Kidney (tissue), 14 donors: ENCODE measurements around the gene TMEM86B. TPM values are rescaled to one million over a fixed set of nuclear protein-coding genes. Genes with fewer than 3 reads are reported as not detected.

Experiments used
- DNase-seq, 5 donors: peaks; one replicate each; pipeline ENCODE4 v3.0.0-alpha.2; 2013 to 2020
- FAIRE-seq: peaks from 2 replicates; lab custom pipeline; 2012; peaks lifted over from hg19 to GRCh38; lab: Jason Lieb, UNC
- H3K27ac ChIP-seq, 2 donors: one replicate each; pipeline ENCODE4 v1.7.0; 2013; ENCODE audit warnings: low read depth in 2 of 2, low read length in 2 of 2, inconsistent platforms in 1 of 2
- H3K27me3 ChIP-seq: one replicate; pipeline ENCODE4 v1.7.1; 2013; ENCODE audit warnings: low read length, inconsistent platforms; ENCODE audit not compliant: control insufficient read depth, insufficient read depth
- H3K36me3 ChIP-seq, 3 donors: one replicate each; pipeline versions ENCODE4 v1.7.0 to v1.7.1; 2013; ENCODE audit warnings: low read length in 3 of 3, control low read depth in 1 of 3, inconsistent platforms in 1 of 3; ENCODE audit not compliant: insufficient read depth in 3 of 3, control insufficient read depth in 2 of 3
- H3K4me1 ChIP-seq, 3 donors: one replicate each; pipeline versions ENCODE4 v1.7.0 to v1.7.1; 2013; ENCODE audit warnings: low read length in 3 of 3, inconsistent platforms in 1 of 3, low read depth in 1 of 3; ENCODE audit not compliant: control insufficient read depth in 2 of 3, insufficient read depth in 2 of 3
- H3K4me3 ChIP-seq, 3 donors: one replicate each; pipeline versions ENCODE4 v1.7.0 to v1.8.1; 2013; ENCODE audit warnings: low read length in 3 of 3, control low read depth in 1 of 3, inconsistent platforms in 1 of 3
- H3K9ac ChIP-seq, 3 donors: one replicate each; pipeline versions ENCODE4 v1.7.0 to v1.7.1; 2013; ENCODE audit warnings: low read length in 3 of 3, control low read depth in 1 of 3, inconsistent platforms in 1 of 3
- H3K9me3 ChIP-seq, 3 donors: one replicate each; pipeline versions ENCODE4 v1.7.0 to v1.7.1; 2013; ENCODE audit warnings: low read length in 3 of 3, control low read depth in 1 of 3, inconsistent platforms in 1 of 3; ENCODE audit not compliant: control insufficient read depth in 2 of 3, insufficient read depth in 1 of 3
- intact Hi-C: fragments of 100-400 bp; cut with DNase I; formaldehyde crosslinking; loops from one replicate; pipeline ENCODE4 v1.11.1; 2022
- polyA plus RNA-seq: library from polyadenylated mRNA; stranded (reverse); fragments of 350-450 nt; fragmentation: Illumina TruSeq; extraction: RNeasy Lipid Tissue Mini Kit (QIAGEN cat#74804); gene quantifications from one replicate; pipeline ENCODE4 v1.2.3, GENCODE V29; 2014; ENCODE audit warnings: low read depth, low replicate concordance; ENCODE audit not compliant: insufficient read depth
- total RNA-seq: library from RNA; stranded (reverse); fragmentation: NEBNext Ultra II Directional; extraction: Animal tissue kit (Norgen Biotek cat#: 25700); gene quantifications from one replicate; pipeline ENCODE4 v1.2.1, GENCODE V29; 2021
- TF ChIP-seq, protein P1 (sequence below): IDR thresholded peaks from 3 replicates; pipeline ENCODE4 v1.5.1; 2012; ENCODE audit warnings: mild to moderate bottlenecking, moderate library complexity, borderline replicate concordance; ENCODE audit not compliant: insufficient read depth; ENCODE audit errors: extremely low read depth
- donor health status: control.
- donor health status: control.
- donor health status: control.
- donor health status: control.
- donor health status: control.
- donor health status: DM: yes; HTN: yes; CAD: no.
- donor health status: Normal renal cell carcinoma (clear cell type).

The TMEM86B gene
- total and polyA plus RNA-seq, 2 donors from 2014 or later: 3.3 to 4.6 TPM

DNA sequence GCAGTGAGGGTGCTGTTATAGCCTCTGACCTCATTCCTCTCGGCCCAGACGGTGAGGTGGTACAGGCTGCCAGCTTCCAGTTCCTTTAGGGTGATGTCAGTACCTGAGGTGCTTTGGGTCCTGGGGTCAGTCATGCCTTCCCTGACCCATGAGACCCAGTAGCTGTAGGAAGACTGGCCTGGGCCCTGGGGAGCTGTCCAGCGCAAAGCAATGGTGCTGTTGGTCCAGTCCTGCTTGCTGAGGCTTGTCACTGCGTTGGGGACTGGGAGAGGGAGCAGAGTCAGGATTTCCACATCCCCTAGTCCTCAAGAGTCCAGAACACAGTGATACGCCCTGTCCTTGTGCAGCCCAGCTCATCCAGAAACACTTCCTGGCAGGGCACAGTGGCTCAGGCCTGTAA lies 29.9 kb downstream of the TMEM86B start:
- Histone ChIP-seq H3K9me3 (no peaks in the 10 kb centered on the region), H3K9ac (no peak overlapping the region), H3K4me1 (no peaks in the 10 kb centered on the region), H3K4me3 (no peak overlapping the region), H3K36me3 (no peaks in the 10 kb centered on the region), H3K27ac (no peak overlapping the region), H3K27me3 (no peaks in the 10 kb centered on the region)
- TF ChIP-seq, protein P1, sequence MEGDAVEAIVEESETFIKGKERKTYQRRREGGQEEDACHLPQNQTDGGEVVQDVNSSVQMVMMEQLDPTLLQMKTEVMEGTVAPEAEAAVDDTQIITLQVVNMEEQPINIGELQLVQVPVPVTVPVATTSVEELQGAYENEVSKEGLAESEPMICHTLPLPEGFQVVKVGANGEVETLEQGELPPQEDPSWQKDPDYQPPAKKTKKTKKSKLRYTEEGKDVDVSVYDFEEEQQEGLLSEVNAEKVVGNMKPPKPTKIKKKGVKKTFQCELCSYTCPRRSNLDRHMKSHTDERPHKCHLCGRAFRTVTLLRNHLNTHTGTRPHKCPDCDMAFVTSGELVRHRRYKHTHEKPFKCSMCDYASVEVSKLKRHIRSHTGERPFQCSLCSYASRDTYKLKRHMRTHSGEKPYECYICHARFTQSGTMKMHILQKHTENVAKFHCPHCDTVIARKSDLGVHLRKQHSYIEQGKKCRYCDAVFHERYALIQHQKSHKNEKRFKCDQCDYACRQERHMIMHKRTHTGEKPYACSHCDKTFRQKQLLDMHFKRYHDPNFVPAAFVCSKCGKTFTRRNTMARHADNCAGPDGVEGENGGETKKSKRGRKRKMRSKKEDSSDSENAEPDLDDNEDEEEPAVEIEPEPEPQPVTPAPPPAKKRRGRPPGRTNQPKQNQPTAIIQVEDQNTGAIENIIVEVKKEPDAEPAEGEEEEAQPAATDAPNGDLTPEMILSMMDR: no peak
- DNase-seq (no peak), FAIRE-seq (no peak)
- intact Hi-C loops: no loop called here

DNA sequence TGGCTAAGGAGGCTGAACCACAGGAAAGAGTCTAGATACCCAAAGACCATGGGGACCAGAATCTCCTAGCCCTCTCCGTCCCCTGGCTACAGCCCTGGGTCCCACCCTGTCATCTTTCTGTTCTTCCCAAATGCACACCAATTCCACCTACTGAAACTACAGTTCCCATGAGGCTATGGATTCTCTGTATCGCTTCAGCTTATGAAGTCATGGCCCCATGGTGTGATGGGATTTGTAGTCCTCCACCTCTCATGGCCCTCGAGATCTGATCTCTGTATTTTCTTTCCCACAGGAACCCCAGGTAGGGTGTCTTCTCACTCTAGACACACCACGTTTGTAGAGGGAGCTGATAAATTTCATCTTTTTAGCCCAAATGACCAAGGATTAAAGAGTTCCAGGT lies 31.0 kb downstream of the TMEM86B start:
- TF ChIP-seq, protein P1: no peak
- Histone ChIP-seq H3K9ac (no peak overlapping the region), H3K27me3 (no peaks in the 10 kb centered on the region), H3K9me3 (no peaks in the 10 kb centered on the region), H3K27ac (no peak overlapping the region), H3K4me1 (no peaks in the 10 kb centered on the region), H3K4me3 (no peak overlapping the region), H3K36me3 (no peaks in the 10 kb centered on the region)
- intact Hi-C loops: no loop called here
- no peak for FAIRE-seq
- DNase-seq: no peak

DNA sequence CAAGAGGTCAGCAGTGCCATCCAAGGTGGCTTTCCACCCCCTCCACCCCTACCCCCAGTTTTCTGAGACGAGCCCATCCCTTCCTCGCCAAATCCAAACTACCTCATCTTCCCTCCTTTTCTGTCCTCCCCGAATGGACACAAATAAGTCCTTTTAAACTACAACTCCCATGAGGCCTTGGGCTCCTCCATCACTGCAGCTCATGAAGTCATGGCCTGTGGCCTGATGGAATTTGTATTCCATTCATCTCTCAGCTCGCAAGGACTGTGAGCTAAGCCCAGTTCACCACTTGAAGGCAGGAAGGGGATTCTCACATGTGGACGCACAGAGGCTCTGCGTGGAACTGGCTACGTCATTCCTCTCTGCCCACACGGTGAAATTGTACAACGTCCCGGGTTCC lies 31.8 kb downstream of the TMEM86B start:
- Histone ChIP-seq H3K36me3 (no peaks in the 10 kb centered on the region), H3K4me3 (no peak overlapping the region), H3K9me3 (no peaks in the 10 kb centered on the region), H3K27ac (no peak overlapping the region), H3K9ac (no peak overlapping the region), H3K27me3 (no peaks in the 10 kb centered on the region), H3K4me1 (no peaks in the 10 kb centered on the region)
- intact Hi-C loops: no loop called here
- no peak for DNase-seq
- TF ChIP-seq, protein P1: no peak
- no peak for FAIRE-seq

DNA sequence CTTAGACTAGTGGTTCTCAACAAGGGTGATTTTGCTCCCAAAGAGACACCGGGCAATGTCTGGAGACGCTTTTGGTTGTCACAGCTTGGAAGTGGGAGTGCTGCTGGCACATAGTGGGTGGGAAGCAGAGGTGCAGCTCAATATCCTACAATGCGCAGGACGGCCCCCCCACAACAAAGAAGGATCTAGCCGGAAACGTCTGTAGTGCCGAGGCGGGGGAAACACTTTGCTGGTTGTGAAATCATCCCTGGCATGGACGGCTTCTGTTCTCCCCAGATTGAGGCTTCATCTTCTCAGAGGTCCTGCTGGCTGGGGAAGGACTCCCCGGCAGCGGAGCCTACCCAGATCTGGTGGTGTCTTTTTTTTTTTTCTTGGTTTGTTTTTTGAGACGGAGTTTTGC lies 35.1 kb downstream of the TMEM86B start:
- FAIRE-seq: no peak
- H3K27ac ChIP-seq: no peak overlapping the region
- DNase-seq: no peak
- H3K9ac ChIP-seq: no peak overlapping the region
- TF ChIP-seq, protein P1: no peak
- no peaks in the 10 kb centered on the region for H3K9me3 ChIP-seq
- H3K36me3 ChIP-seq: no peaks in the 10 kb centered on the region
- no peaks in the 10 kb centered on the region for H3K27me3 ChIP-seq
- intact Hi-C loops: no loop called here
- H3K4me1 ChIP-seq: no peaks in the 10 kb centered on the region
- no peak overlapping the region for H3K4me3 ChIP-seq
